Mucosa of stomach (tissue), 1 donor: ENCODE results near the gene GNL3L.
"Not testable (repeated sequence)": the region's sequence is repeated elsewhere in the genome, so short reads cannot be mapped to it uniquely, and the experiment has no call there.

Source experiments
- H3K27me3 ChIP-seq: one replicate; pipeline ENCODE4 v1.7.0; 2013; ENCODE audit warnings: mild to moderate bottlenecking, low read length; ENCODE audit not compliant: control insufficient read depth, insufficient read depth
- H3K36me3 ChIP-seq: one replicate; pipeline ENCODE4 v1.7.0; 2013; ENCODE audit warnings: low read length; ENCODE audit not compliant: control insufficient read depth, insufficient read depth
- H3K4me1 ChIP-seq: one replicate; pipeline ENCODE4 v1.7.0; 2013; ENCODE audit warnings: mild to moderate bottlenecking, low read length; ENCODE audit not compliant: control insufficient read depth, insufficient read depth
- H3K4me3 ChIP-seq: one replicate; pipeline ENCODE4 v1.7.0; 2013; ENCODE audit warnings: low read length
- H3K9ac ChIP-seq: one replicate; pipeline ENCODE4 v1.7.0; 2013; ENCODE audit warnings: mild to moderate bottlenecking, low read length, moderate library complexity
- H3K9me3 ChIP-seq: one replicate; pipeline ENCODE4 v1.7.0; 2013; ENCODE audit warnings: mild to moderate bottlenecking, low read length, moderate library complexity; ENCODE audit not compliant: control insufficient read depth
- donor health status: Pancreatic carcinoma.

The GNL3L gene

GRCh38 chrX:54529552-54530356 lies at the start of gene GNL3L:
TSS of gene GNL3L (plus strand) at chrX:54530219. CDS start at chrX:54532567, 2,348 bp downstream.
- Histone ChIP-seq H3K27me3 (no peaks in the 10 kb centered on the region), H3K4me1 (peaks cover 16% of the 10 kb centered on the region), H3K9me3 (no peaks in the 10 kb centered on the region), H3K36me3 (no peaks in the 10 kb centered on the region), H3K9ac (peak within 1 kb of the TSS; percentile 77), H3K4me3 (peak within 1 kb of the TSS; percentile 77)

GRCh38 chrX:54482839-54483593 lies 47.0 kb upstream of the GNL3L start:
- peak overlapping the region; percentile 34 for H3K9ac ChIP-seq
- no peak overlapping the region for H3K4me3 ChIP-seq
- no peaks in the 10 kb centered on the region for H3K9me3 ChIP-seq
- no peaks in the 10 kb centered on the region for H3K27me3 ChIP-seq
- no peaks in the 10 kb centered on the region for H3K4me1 ChIP-seq
- H3K36me3 ChIP-seq: no peaks in the 10 kb centered on the region

- Histone ChIP-seq H3K27me3 (no peaks in the 10 kb centered on the region), H3K9ac (no peak overlapping the region), H3K4me3 (no peak overlapping the region), H3K36me3 (no peaks in the 10 kb centered on the region), H3K4me1 (no peaks in the 10 kb centered on the region), H3K9me3 (no peaks in the 10 kb centered on the region)
These were observed 46.1 kb upstream of the GNL3L start for GRCh38 chrX:54483946-54484345.

- no peaks in the 10 kb centered on the region for H3K36me3 ChIP-seq
- no peak overlapping the region for H3K9ac ChIP-seq
- H3K4me1 ChIP-seq: no peaks in the 10 kb centered on the region
- no peak overlapping the region for H3K4me3 ChIP-seq
- H3K9me3 ChIP-seq: no peaks in the 10 kb centered on the region
- H3K27me3 ChIP-seq: no peaks in the 10 kb centered on the region
These were observed 45.4 kb upstream of the GNL3L start for GRCh38 chrX:54484666-54485065.

- H3K4me3 ChIP-seq, H3K9me3 ChIP-seq, H3K36me3 ChIP-seq, H3K4me1 ChIP-seq, H3K27me3 ChIP-seq, H3K9ac ChIP-seq: not testable (repeated sequence)
These were observed 40.2 kb upstream of the GNL3L start for GRCh38 chrX:54489819-54490218.

- H3K4me1 ChIP-seq: no peaks in the 10 kb centered on the region
- no peak overlapping the region for H3K4me3 ChIP-seq
These were observed 37.7 kb upstream of the GNL3L start for GRCh38 chrX:54492340-54492739.

GRCh38 chrX:54494166-54494988 lies 35.6 kb upstream of the GNL3L start:
- H3K4me3 ChIP-seq: no peak overlapping the region
- H3K4me1 ChIP-seq: no peaks in the 10 kb centered on the region
- H3K9ac ChIP-seq: peak overlapping the region; percentile 50
- peaks cover 16% of the 10 kb centered on the region for H3K27me3 ChIP-seq
- no peaks in the 10 kb centered on the region for H3K9me3 ChIP-seq
- no peaks in the 10 kb centered on the region for H3K36me3 ChIP-seq

More at GRCh38 chrX:54492340-54492739, 37.7 kb upstream of the GNL3L start:
- Histone ChIP-seq H3K9me3 (no peaks in the 10 kb centered on the region), H3K36me3 (no peaks in the 10 kb centered on the region), H3K9ac (no peak overlapping the region), H3K27me3 (peaks cover 16% of the 10 kb centered on the region)

- no peak overlapping the region for H3K4me3 ChIP-seq
- peaks cover 16% of the 10 kb centered on the region for H3K27me3 ChIP-seq
- no peaks in the 10 kb centered on the region for H3K9me3 ChIP-seq
- H3K9ac ChIP-seq: peak overlapping the region; percentile 50
- no peaks in the 10 kb centered on the region for H3K36me3 ChIP-seq
- H3K4me1 ChIP-seq: no peaks in the 10 kb centered on the region
These were observed 34.8 kb upstream of the GNL3L start for GRCh38 chrX:54494989-54495813.

- peak within 1 kb of the TSS; percentile 50 for H3K9ac ChIP-seq
- no peaks in the 10 kb centered on the region for H3K36me3 ChIP-seq
- peaks cover 16% of the 10 kb centered on the region for H3K27me3 ChIP-seq
- H3K9me3 ChIP-seq: no peaks in the 10 kb centered on the region
- H3K4me3 ChIP-seq: no peak within 1 kb of the TSS
- no peaks in the 10 kb centered on the region for H3K4me1 ChIP-seq
These were observed 34.1 kb upstream of the GNL3L start, which contains the start of gene FGD1 for GRCh38 chrX:54495814-54496516. TSS of gene FGD1 (minus strand) at chrX:54496234. CDS start at chrX:54495432, 802 bp downstream.

GRCh38 chrX:54496517-54496852 lies 33.5 kb upstream of the GNL3L start:
- H3K4me3 ChIP-seq: no peak overlapping the region
- no peaks in the 10 kb centered on the region for H3K36me3 ChIP-seq
- H3K4me1 ChIP-seq: no peaks in the 10 kb centered on the region
- no peaks in the 10 kb centered on the region for H3K9me3 ChIP-seq
- H3K27me3 ChIP-seq: peaks cover 16% of the 10 kb centered on the region
- H3K9ac ChIP-seq: no peak overlapping the region

GRCh38 chrX:54496936-54497335 lies 33.1 kb upstream of the GNL3L start:
- no peaks in the 10 kb centered on the region for H3K9me3 ChIP-seq
- no peaks in the 10 kb centered on the region for H3K4me1 ChIP-seq
- no peak overlapping the region for H3K4me3 ChIP-seq
- no peak overlapping the region for H3K9ac ChIP-seq
- H3K27me3 ChIP-seq: peaks cover 16% of the 10 kb centered on the region
- H3K36me3 ChIP-seq: no peaks in the 10 kb centered on the region
